ENCODE results near the gene CHRNA5. TPM values are rescaled to one million over a fixed set of nuclear protein-coding genes. Genes with fewer than 3 reads are reported as not detected.

CHRNA5 gene
- total and polyA plus RNA-seq, 12 donors: 0.18 to 1.7 (median 1.3) TPM; not detected in 1

DNA sequence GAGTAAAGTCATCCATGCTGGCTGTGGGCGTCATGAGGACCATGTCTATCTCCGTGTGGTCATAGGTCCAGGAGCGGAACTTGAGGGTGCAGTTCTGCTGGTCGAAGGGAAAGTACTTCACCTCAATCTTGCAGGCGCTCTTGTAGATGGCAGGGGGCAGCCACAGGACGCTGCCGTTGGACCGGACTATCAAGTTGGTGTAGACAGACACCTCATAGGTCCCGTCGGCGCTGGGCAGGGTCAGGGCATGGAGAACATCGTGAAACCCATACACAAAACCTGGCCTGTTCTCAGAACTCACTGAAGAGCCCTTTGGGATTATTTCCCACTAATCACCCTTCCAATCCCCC is 64.4 kb downstream of the CHRNA5 start:
- Histone ChIP-seq H3K4me3 (no peak overlapping the region), H3K27ac (no peak overlapping the region), H3K27me3 (no peaks in the 10 kb centered on the region), H3K9me3 (replicated peaks in 1 of 3) (no peaks in the 10 kb centered on the region), H3K36me3 (replicated peaks in 1 of 2) (no peaks in the 10 kb centered on the region), H3K4me1 (replicated peaks in 1 of 2) (no peaks in the 10 kb centered on the region)
- TF ChIP-seq, protein P1, sequence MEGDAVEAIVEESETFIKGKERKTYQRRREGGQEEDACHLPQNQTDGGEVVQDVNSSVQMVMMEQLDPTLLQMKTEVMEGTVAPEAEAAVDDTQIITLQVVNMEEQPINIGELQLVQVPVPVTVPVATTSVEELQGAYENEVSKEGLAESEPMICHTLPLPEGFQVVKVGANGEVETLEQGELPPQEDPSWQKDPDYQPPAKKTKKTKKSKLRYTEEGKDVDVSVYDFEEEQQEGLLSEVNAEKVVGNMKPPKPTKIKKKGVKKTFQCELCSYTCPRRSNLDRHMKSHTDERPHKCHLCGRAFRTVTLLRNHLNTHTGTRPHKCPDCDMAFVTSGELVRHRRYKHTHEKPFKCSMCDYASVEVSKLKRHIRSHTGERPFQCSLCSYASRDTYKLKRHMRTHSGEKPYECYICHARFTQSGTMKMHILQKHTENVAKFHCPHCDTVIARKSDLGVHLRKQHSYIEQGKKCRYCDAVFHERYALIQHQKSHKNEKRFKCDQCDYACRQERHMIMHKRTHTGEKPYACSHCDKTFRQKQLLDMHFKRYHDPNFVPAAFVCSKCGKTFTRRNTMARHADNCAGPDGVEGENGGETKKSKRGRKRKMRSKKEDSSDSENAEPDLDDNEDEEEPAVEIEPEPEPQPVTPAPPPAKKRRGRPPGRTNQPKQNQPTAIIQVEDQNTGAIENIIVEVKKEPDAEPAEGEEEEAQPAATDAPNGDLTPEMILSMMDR (IDR thresholded peaks at IDR 0.05): no peak
- TF ChIP-seq POLR2A (IDR thresholded peaks at IDR 0.05): no peak
- WGBS, 4 donors: 90 to 96% (median 95%) methylated on average over 8 to 12 of the region's 12 CpGs
- DNase-seq: no peak
- intact Hi-C loops (cut with DNase I): no loop called here

DNA sequence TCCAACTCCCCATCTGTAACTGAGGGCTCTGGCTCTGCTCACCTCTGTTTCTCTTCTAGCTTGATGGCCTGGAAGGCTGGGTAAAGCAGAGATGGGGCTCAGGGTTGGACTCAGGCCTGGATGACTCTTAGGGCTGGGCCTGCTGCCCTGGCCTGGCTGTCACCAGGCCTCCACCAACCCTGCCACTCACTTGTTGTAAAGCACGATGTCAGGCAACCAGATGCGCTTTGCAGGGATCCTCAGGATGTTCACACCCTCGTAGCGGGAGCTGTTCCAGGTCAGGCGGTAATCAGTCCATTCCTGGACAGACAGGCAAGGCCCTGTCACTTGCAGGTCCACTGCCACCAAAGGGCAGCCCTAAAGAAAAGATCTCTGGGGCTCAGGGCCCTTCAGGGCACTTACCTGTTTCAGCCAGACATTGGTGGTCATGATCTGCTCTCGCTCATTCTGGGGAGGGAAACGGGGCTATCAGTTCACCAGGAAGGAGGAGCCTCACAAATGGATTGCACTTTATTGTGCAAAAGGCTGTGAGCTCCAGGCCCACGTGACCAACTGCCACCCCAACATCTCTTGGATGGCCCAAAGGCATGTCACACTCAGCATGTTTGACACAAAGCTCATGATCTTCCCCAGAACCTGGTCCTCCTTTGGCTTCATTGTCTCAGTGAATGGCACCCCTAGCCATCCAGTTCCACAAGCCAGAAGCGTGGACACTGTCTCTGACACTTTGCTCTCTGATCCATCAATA is 65.7 kb downstream of the CHRNA5 start:
- H3K9me3 ChIP-seq (replicated peaks in 1 of 3): no peaks in the 10 kb centered on the region
- peak in 1 of 7 donors; percentile 50 for DNase-seq
- H3K4me3 ChIP-seq: no peak overlapping the region
- no peak for TF ChIP-seq POLR2A (IDR thresholded peaks at IDR 0.05)
- TF ChIP-seq, protein P1 (IDR thresholded peaks at IDR 0.05): no peak
- no peaks in the 10 kb centered on the region for H3K4me1 ChIP-seq (replicated peaks in 1 of 2)
- no peaks in the 10 kb centered on the region for H3K27me3 ChIP-seq
- intact Hi-C loops (cut with DNase I): no loop called here
- no peaks in the 10 kb centered on the region for H3K36me3 ChIP-seq (replicated peaks in 1 of 2)
- no peak overlapping the region for H3K27ac ChIP-seq
- 85 to 92% (median 88%) methylated on average over 4 to 9 of the region's 9 CpGs for WGBS, 4 donors

DNA sequence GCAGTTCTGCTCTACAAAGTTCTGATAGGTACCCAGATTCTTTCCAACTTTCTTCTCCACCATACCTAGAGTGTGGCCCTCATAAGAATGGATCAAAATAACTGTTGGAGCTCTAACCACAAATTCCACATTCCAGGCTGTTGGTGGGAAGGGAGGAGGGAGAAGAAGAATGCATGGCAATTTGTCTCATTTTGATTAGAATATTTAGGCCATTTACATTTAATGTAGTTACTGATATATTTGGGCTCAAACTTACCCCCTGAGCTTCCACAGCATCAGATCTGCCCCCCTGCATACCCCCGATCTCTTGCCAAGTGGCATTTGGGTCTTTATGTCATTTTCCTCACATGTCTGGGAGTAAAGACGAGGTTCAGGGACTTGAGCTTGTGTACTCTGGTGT is 68.0 kb downstream of the CHRNA5 start:
- intact Hi-C loops (cut with DNase I): no loop called here
- 87 to 89% (median 88%) methylated on average over 2 of the region's 2 CpGs for WGBS, 4 donors
- Histone ChIP-seq H3K27me3 (no peaks in the 10 kb centered on the region), H3K9me3 (replicated peaks in 1 of 3) (no peaks in the 10 kb centered on the region), H3K4me3 (no peak overlapping the region), H3K27ac (no peak overlapping the region), H3K4me1 (replicated peaks in 1 of 2) (no peaks in the 10 kb centered on the region), H3K36me3 (replicated peaks in 1 of 2) (no peaks in the 10 kb centered on the region)
- TF ChIP-seq, protein P1 (IDR thresholded peaks at IDR 0.05): no peak
- no peak for TF ChIP-seq POLR2A (IDR thresholded peaks at IDR 0.05)
- no peak for DNase-seq

DNA sequence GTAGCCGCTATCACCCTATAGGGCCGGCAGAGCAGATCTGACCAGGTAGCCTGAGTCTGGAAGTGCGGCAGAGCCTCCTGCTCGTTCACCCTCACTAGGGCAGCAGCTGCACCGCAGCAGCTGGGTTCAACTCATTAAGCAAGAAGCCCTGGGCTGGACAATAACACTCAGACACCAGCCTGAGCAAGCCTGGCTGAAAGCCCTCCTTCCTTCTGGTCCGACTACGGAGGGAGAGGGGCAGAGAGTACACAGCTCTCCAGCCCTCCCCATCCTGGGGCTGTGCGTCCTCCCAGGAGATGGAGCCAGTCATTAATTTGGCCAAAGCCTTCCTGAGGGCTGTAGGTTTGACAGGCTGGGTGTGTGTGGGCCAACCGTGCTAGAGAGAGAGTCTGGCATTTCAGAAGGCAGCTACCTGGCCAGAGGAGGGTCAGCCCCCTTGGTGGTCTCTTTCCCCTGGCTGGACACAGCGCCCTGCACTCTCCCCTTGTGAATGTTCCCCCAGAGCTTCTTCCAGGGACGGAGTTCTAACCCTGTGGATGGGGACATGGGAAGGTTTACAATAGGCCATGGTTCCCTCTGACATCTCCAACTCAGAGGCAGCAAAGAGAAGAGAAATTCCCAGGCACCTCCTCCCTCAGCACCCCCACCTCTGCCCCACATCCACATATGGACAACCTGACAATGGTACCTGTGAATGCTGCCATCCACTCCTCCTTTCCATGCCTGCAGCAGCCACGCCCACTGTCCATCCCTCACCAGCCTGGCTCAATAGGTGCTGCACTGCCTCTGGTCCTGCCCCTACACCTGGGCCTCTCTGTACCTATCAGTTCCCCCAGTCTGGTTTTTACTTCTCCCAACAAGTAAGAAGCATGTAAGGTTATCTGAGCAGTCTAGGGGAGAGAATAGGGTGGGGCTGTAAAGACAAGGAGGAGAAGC is 69.2 kb downstream of the CHRNA5 start:
- no peak overlapping the region for H3K27ac ChIP-seq
- H3K4me1 ChIP-seq (replicated peaks in 1 of 2): no peaks in the 10 kb centered on the region
- no peak overlapping the region for H3K4me3 ChIP-seq
- H3K36me3 ChIP-seq (replicated peaks in 1 of 2): no peaks in the 10 kb centered on the region
- peak in 1 of 7 donors; percentile 45 for DNase-seq
- H3K27me3 ChIP-seq: no peaks in the 10 kb centered on the region
- no peaks in the 10 kb centered on the region for H3K9me3 ChIP-seq (replicated peaks in 1 of 3)
- TF ChIP-seq POLR2A (IDR thresholded peaks at IDR 0.05): no peak
- TF ChIP-seq, protein P1 (IDR thresholded peaks at IDR 0.05): no peak
- WGBS, 4 donors: 81 to 92% (median 91%) methylated on average over 4 to 12 of the region's 12 CpGs
- intact Hi-C loops (cut with DNase I): loop anchor here (5.0 kb wide), 1 partner anchor 73 kb away; no protein-coding TSS in a partner anchor

All from adrenal gland (tissue), 12 donors.